ENCODE data around the gene ETDC. TPM values are rescaled to one million over a fixed set of nuclear protein-coding genes. Genes with fewer than 3 reads are reported as not detected.

The ETDC gene
- total RNA-seq, 3 donors from 2014 or later (not counting 1 experiment from before 2014, with no cell fraction given) = not detected

- Mint-ChIP-seq H3K27ac (no peak overlapping the region), H3K9me3 (peaks cover 2 to 6% of the 10 kb centered on the region in 2 donors), H3K27me3 (ENCODE audit: low read depth in 2 of 2) (peaks cover 0 to 18% of the 10 kb centered on the region in 2 donors), H3K4me1 (no peaks in the 10 kb centered on the region), H3K36me3 (peaks cover 6% of the 10 kb centered on the region), H3K4me3 (no peak overlapping the region)
- WGBS (ENCODE audit: insufficient coverage) = 97% methylated on average over 5 of the region's 5 CpGs
- H3K27ac ChIP-seq (ENCODE audit: low read length) = no peak overlapping the region
- no peak for TF ChIP-seq CTCF (IDR thresholded peaks at IDR 0.05)
- no peaks in the 10 kb centered on the region for H3K27me3 ChIP-seq (ENCODE audit: control insufficient read depth, insufficient read depth, low read length)
- H3K9me3 ChIP-seq (ENCODE audit: control insufficient read depth, insufficient read depth, low read length) = no peaks in the 10 kb centered on the region
- H3K4me1 ChIP-seq (ENCODE audit: control insufficient read depth, insufficient read depth, low read length) = no peaks in the 10 kb centered on the region
- DNase-seq = no peak
- intact Hi-C loops (cut with micrococcal nuclease) = no loop called here
- no peak overlapping the region for H3K4me3 ChIP-seq (ENCODE audit: low read length)
- no peaks in the 10 kb centered on the region for H3K36me3 ChIP-seq (ENCODE audit: control insufficient read depth, insufficient read depth, low read length)
- ATAC-seq = no peak
Observed at GRCh38 chrX:135273162-135273561, 36.1 kb upstream of the ETDC start.

GRCh38 chrX:135275973-135276372 lies 33.3 kb upstream of the ETDC start:
- no peak overlapping the region for H3K4me3 Mint-ChIP-seq
- H3K4me1 ChIP-seq (ENCODE audit: control insufficient read depth, insufficient read depth, low read length) = no peaks in the 10 kb centered on the region
- no peak for TF ChIP-seq CTCF (IDR thresholded peaks at IDR 0.05)
- H3K9me3 Mint-ChIP-seq = peaks cover 5 to 15% of the 10 kb centered on the region in 2 donors
- no peak for ATAC-seq
- H3K27ac Mint-ChIP-seq = no peak overlapping the region
- H3K4me1 Mint-ChIP-seq = no peaks in the 10 kb centered on the region
- H3K27ac ChIP-seq (ENCODE audit: low read length) = no peak overlapping the region
- intact Hi-C loops (cut with micrococcal nuclease) = no loop called here
- H3K36me3 Mint-ChIP-seq = peaks cover 14% of the 10 kb centered on the region
- H3K36me3 ChIP-seq (ENCODE audit: control insufficient read depth, insufficient read depth, low read length) = no peaks in the 10 kb centered on the region
- no peaks in the 10 kb centered on the region for H3K27me3 ChIP-seq (ENCODE audit: control insufficient read depth, insufficient read depth, low read length)
- no peaks in the 10 kb centered on the region for H3K9me3 ChIP-seq (ENCODE audit: control insufficient read depth, insufficient read depth, low read length)
- no peak overlapping the region for H3K4me3 ChIP-seq (ENCODE audit: low read length)
- H3K27me3 Mint-ChIP-seq (ENCODE audit: low read depth in 2 of 2) = no peaks in the 10 kb centered on the region
- no peak for DNase-seq

GRCh38 chrX:135287266-135287823 lies 21.9 kb upstream of the ETDC start:
- Mint-ChIP-seq H3K27me3 (ENCODE audit: low read depth in 2 of 2) (peaks cover 0 to 6% of the 10 kb centered on the region in 2 donors), H3K27ac (no peak overlapping the region), H3K36me3 (peaks cover 34% of the 10 kb centered on the region), H3K9me3 (peaks cover 5 to 7% of the 10 kb centered on the region in 2 donors), H3K4me3 (no peak overlapping the region), H3K4me1 (no peaks in the 10 kb centered on the region)
- no peaks in the 10 kb centered on the region for H3K4me1 ChIP-seq (ENCODE audit: control insufficient read depth, insufficient read depth, low read length)
- H3K36me3 ChIP-seq (ENCODE audit: control insufficient read depth, insufficient read depth, low read length) = peaks cover 5% of the 10 kb centered on the region
- WGBS (ENCODE audit: insufficient coverage) = 80% methylated on average over 2 of the region's 2 CpGs
- no peak overlapping the region for H3K4me3 ChIP-seq (ENCODE audit: low read length)
- H3K27me3 ChIP-seq (ENCODE audit: control insufficient read depth, insufficient read depth, low read length) = no peaks in the 10 kb centered on the region
- TF ChIP-seq CTCF (IDR thresholded peaks at IDR 0.05) = no peak
- H3K9me3 ChIP-seq (ENCODE audit: control insufficient read depth, insufficient read depth, low read length) = peaks cover 42% of the 10 kb centered on the region
- intact Hi-C loops (cut with micrococcal nuclease) = no loop called here
- no peak overlapping the region for H3K27ac ChIP-seq (ENCODE audit: low read length)
- no peak for DNase-seq
- no peak for ATAC-seq

Measured in natural killer cell (primary cell).